RWPE2 (cell line): Measurements from ENCODE around the gene TMEM203.
A peak's percentile ranks its signal among the peaks of the same experiment; 100 is the strongest.

Experiments
- ATAC-seq: fragments of 200-7000 bp; cut with Tn5 transposase; 3 replicates; pipeline ENCODE4 v1.9.1; 2021; ENCODE audit warnings: low read depth
- DNase-seq: peaks from one replicate; pipeline ENCODE4 v3.0.0-alpha.2; 2020; ENCODE audit warnings: low spot score
- H3K27ac ChIP-seq: fragments of 450-650 bp; 2 replicates; pipeline ENCODE4 v1.5.1; 2017; ENCODE audit warnings: mild to moderate bottlenecking; ENCODE audit not compliant: poor library complexity, severe bottlenecking
- H3K27me3 ChIP-seq: fragments of 250-450 bp; sonication (Bioruptor Pico); 2 replicates; pipeline ENCODE4 v1.5.1; 2021; ENCODE audit warnings: mild to moderate bottlenecking, moderate library complexity; ENCODE audit not compliant: insufficient read depth, poor library complexity, severe bottlenecking
- H3K36me3 ChIP-seq: fragments of 250-450 bp; sonication (Bioruptor Pico); 2 replicates; pipeline ENCODE4 v1.5.1; 2020; ENCODE audit warnings: low read depth, mild to moderate bottlenecking, moderate library complexity
- H3K4me1 ChIP-seq: fragments of 250-450 bp; sonication (Bioruptor Pico); 2 replicates; pipeline ENCODE4 v1.5.1; 2021; ENCODE audit warnings: mild to moderate bottlenecking, moderate library complexity; ENCODE audit not compliant: insufficient read depth, poor library complexity, severe bottlenecking
- H3K4me3 ChIP-seq: fragments of 250-450 bp; sonication (Bioruptor Pico); 2 replicates; pipeline ENCODE4 v1.5.1; 2021; ENCODE audit warnings: mild to moderate bottlenecking, moderate library complexity; ENCODE audit not compliant: severe bottlenecking
- H3K9me3 ChIP-seq: fragments of 250-450 bp; sonication (Bioruptor Pico); 2 replicates; pipeline ENCODE4 v1.5.1; 2021; ENCODE audit warnings: mild to moderate bottlenecking, moderate library complexity; ENCODE audit not compliant: severe bottlenecking
- TF ChIP-seq, protein P1 (sequence below): fragments of 450-650 bp; IDR thresholded peaks from one replicate; pipeline ENCODE4 v1.5.1; 2017; ENCODE audit warnings: mild to moderate bottlenecking, moderate library complexity; ENCODE audit not compliant: poor library complexity, severe bottlenecking

Gene TMEM203

DNA sequence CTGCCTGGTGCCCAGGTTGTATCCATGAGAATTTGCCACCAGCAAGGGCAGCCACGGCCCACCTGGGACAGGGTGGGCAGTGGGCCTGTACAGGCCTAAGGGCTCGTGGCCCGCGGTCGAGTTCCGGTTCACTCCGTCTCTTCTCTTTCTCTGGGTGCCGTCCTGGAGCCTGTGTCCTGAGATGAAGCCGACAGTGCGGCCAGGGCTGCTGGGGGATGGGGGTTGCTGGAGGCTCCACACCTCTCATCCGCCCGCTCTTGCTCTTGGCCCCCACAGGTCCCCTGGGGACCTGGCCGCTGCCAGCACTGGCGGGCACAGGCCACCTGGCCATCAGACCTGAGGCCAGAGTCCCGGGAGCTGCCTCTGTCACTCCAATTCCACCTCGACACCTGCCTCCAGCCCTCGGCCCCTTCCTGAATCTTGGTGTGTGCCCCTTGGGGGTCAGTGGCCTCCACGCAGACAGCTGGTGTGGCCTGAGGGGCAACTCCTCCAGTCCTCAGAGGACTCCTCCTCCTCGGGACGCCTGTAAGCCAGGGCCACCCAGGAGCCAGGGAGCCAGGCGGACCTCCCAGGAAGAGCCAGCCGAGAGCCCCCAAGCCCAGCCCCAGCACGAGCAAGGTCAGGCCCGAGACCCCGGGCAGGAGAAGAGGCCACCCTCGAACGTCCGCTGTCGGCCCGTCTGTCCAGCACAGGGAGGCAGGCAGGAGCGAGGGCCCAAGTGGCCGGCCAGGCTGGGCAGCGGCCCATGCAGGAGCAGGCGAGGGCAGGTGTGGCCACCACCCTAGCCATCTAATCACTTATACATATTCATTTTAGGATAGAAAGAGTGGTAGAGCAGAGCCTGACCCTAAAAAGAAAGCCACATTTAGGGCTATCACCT lies 40.8 kb downstream of the TMEM203 start:
- no peaks in the 10 kb centered on the region for H3K9me3 ChIP-seq
- H3K27me3 ChIP-seq: peaks cover 74% of the 10 kb centered on the region
- H3K4me3 ChIP-seq: no peak overlapping the region
- H3K27ac ChIP-seq: no peak overlapping the region
- no peaks in the 10 kb centered on the region for H3K4me1 ChIP-seq
- no peaks in the 10 kb centered on the region for H3K36me3 ChIP-seq
- ATAC-seq (no peak), DNase-seq (no peak)
- TF ChIP-seq, protein P1, sequence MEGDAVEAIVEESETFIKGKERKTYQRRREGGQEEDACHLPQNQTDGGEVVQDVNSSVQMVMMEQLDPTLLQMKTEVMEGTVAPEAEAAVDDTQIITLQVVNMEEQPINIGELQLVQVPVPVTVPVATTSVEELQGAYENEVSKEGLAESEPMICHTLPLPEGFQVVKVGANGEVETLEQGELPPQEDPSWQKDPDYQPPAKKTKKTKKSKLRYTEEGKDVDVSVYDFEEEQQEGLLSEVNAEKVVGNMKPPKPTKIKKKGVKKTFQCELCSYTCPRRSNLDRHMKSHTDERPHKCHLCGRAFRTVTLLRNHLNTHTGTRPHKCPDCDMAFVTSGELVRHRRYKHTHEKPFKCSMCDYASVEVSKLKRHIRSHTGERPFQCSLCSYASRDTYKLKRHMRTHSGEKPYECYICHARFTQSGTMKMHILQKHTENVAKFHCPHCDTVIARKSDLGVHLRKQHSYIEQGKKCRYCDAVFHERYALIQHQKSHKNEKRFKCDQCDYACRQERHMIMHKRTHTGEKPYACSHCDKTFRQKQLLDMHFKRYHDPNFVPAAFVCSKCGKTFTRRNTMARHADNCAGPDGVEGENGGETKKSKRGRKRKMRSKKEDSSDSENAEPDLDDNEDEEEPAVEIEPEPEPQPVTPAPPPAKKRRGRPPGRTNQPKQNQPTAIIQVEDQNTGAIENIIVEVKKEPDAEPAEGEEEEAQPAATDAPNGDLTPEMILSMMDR: no peak

DNA sequence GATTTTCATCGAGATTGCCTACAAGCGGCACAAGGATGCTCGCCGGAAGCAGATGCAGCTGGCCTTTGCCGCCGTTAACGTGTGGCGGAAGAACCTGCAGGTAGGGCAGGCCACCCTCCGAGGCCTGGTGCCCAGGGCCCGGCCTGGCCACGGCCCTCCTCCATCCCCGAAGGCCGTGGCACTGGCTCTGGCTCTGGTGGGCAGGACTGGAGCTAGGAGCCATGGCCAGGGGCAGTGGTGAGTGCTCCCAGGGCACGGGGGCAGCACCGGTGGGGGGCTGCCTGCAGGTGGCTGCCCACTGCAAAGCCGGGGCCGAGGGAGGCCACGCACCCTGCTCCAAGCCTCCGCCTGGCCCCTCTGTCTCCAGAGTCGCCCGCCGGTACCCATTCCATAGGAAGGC lies 41.6 kb downstream of the TMEM203 start:
- no peak overlapping the region for H3K4me3 ChIP-seq
- no peak for DNase-seq
- H3K36me3 ChIP-seq: no peaks in the 10 kb centered on the region
- TF ChIP-seq, protein P1: no peak
- H3K27ac ChIP-seq: no peak overlapping the region
- peaks cover 75% of the 10 kb centered on the region for H3K27me3 ChIP-seq
- H3K9me3 ChIP-seq: no peaks in the 10 kb centered on the region
- ATAC-seq: no peak
- no peaks in the 10 kb centered on the region for H3K4me1 ChIP-seq

DNA sequence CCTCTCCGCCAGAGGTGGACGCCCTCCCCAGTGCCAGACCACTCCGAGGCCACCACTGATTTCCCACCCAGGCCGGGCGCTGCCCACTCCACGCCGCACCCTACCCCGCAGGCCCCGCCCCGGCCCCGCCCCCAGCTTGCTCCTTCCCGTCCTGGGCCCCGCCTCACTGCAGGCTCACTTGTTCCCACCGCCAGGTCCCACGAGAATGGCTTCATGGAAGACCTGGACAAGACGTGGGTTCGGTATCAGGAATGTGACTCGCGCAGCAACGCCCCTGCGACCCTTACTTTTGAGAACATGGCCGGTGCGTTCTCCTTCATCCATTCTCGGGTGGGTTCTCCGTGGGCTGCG lies 42.1 kb downstream of the TMEM203 start:
- H3K27ac ChIP-seq: no peak overlapping the region
- DNase-seq: no peak
- TF ChIP-seq, protein P1: no peak
- ATAC-seq: peak; percentile 7; the same call in 2 of the 3 replicates
- no peaks in the 10 kb centered on the region for H3K9me3 ChIP-seq
- H3K4me3 ChIP-seq: peak overlapping the region; percentile 11
- no peaks in the 10 kb centered on the region for H3K4me1 ChIP-seq
- H3K36me3 ChIP-seq: no peaks in the 10 kb centered on the region
- peaks cover 70% of the 10 kb centered on the region for H3K27me3 ChIP-seq

- Histone ChIP-seq H3K27ac (no peak overlapping the region), H3K4me3 (peak overlapping the region; percentile 11), H3K4me1 (no peaks in the 10 kb centered on the region), H3K36me3 (no peaks in the 10 kb centered on the region), H3K9me3 (no peaks in the 10 kb centered on the region), H3K27me3 (peaks cover 67% of the 10 kb centered on the region)
- TF ChIP-seq, protein P1: peak; percentile 28
- ATAC-seq (peak; percentile 35), DNase-seq (no peak)
These were observed 42.7 kb downstream of the TMEM203 start for GRCh38 chr9:137162505-137163364.
